Stimulated activated naive CD8-positive, alpha-beta T cell treated with anti-CD3 and anti-CD28 coated beads, Interleukin-15, Interleukin-2, amounts not matched to agents 100 ng/mL and 50 ng/mL, for 24 hours (primary cell): Measurements from ENCODE around the gene TRPT1.
A peak's percentile ranks its signal among the peaks of the same experiment; 100 is the strongest.
"Not testable (repeated sequence)": the region's sequence is repeated elsewhere in the genome, so short reads cannot be mapped to it uniquely, and the experiment has no call there.

Experiments used
- H3K27ac Mint-ChIP-seq: one replicate; pipeline ENCODE4 v1.8.0; 2021; ENCODE audit warnings: mild to moderate bottlenecking, mixed read lengths
- H3K27me3 Mint-ChIP-seq: one replicate; pipeline ENCODE4 v1.8.0; 2021; ENCODE audit warnings: mixed read lengths
- H3K36me3 Mint-ChIP-seq: one replicate; pipeline ENCODE4 v1.8.0; 2021; ENCODE audit warnings: low read depth, mixed read lengths
- H3K4me1 Mint-ChIP-seq: one replicate; pipeline ENCODE4 v1.8.0; 2021; ENCODE audit warnings: low read depth, mixed read lengths
- H3K4me3 Mint-ChIP-seq: one replicate; pipeline ENCODE4 v1.8.0; 2021; ENCODE audit warnings: mild to moderate bottlenecking, mixed read lengths
- H3K9me3 Mint-ChIP-seq: one replicate; pipeline ENCODE4 v1.8.0; 2021; ENCODE audit warnings: mixed read lengths

Gene TRPT1

GRCh38 chr11:64251016-64251752 is 25.2 kb upstream of the TRPT1 start, which contains the start of gene PLCB3:
Gene PLCB3 (plus strand): TSS chr11:64251530. CDS start chr11:64251650, 120 bp downstream.
- peak within 1 kb of the TSS; percentile 52 for H3K27ac Mint-ChIP-seq

GRCh38 chr11:64250415-64251015 is 24.5 kb upstream of the TRPT1 start:
- H3K36me3 Mint-ChIP-seq: no peaks in the 10 kb centered on the region
- peaks cover 17% of the 10 kb centered on the region for H3K4me1 Mint-ChIP-seq
- H3K9me3 Mint-ChIP-seq: no peaks in the 10 kb centered on the region
- no peaks in the 10 kb centered on the region for H3K27me3 Mint-ChIP-seq
- H3K4me3 Mint-ChIP-seq: peak overlapping the region; percentile 69
- H3K27ac Mint-ChIP-seq: no peak overlapping the region

More at GRCh38 chr11:64251016-64251752, 25.2 kb upstream of the TRPT1 start, which contains the start of gene PLCB3:
- Mint-ChIP-seq H3K4me1 (peaks cover 17% of the 10 kb centered on the region), H3K27me3 (no peaks in the 10 kb centered on the region), H3K4me3 (peak within 1 kb of the TSS; percentile 85), H3K9me3 (no peaks in the 10 kb centered on the region), H3K36me3 (no peaks in the 10 kb centered on the region)

- Mint-ChIP-seq H3K9me3 (no peaks in the 10 kb centered on the region), H3K4me3 (no peak overlapping the region), H3K36me3 (no peaks in the 10 kb centered on the region), H3K27ac (peak overlapping the region; percentile 14), H3K27me3 (no peaks in the 10 kb centered on the region), H3K4me1 (peaks cover 17% of the 10 kb centered on the region)
Observed at GRCh38 chr11:64249563-64250414, 23.8 kb upstream of the TRPT1 start.

- no peaks in the 10 kb centered on the region for H3K27me3 Mint-ChIP-seq
- H3K9me3 Mint-ChIP-seq: no peaks in the 10 kb centered on the region
- H3K36me3 Mint-ChIP-seq: peaks cover 2% of the 10 kb centered on the region
- H3K4me1 Mint-ChIP-seq: peaks cover 20% of the 10 kb centered on the region
- no peak overlapping the region for H3K4me3 Mint-ChIP-seq
- H3K27ac Mint-ChIP-seq: no peak overlapping the region
Observed at GRCh38 chr11:64249038-64249437, 23.1 kb upstream of the TRPT1 start.

- no peaks in the 10 kb centered on the region for H3K27me3 Mint-ChIP-seq
- H3K9me3 Mint-ChIP-seq: no peaks in the 10 kb centered on the region
- no peak overlapping the region for H3K27ac Mint-ChIP-seq
- H3K4me3 Mint-ChIP-seq: no peak overlapping the region
- H3K4me1 Mint-ChIP-seq: peaks cover 24% of the 10 kb centered on the region
- peaks cover 7% of the 10 kb centered on the region for H3K36me3 Mint-ChIP-seq
Observed at GRCh38 chr11:64248578-64248977, 22.6 kb upstream of the TRPT1 start.

GRCh38 chr11:64247729-64248531 is 21.9 kb upstream of the TRPT1 start:
- Mint-ChIP-seq H3K27ac (peak overlapping the region; percentile 26), H3K36me3 (peaks cover 13% of the 10 kb centered on the region), H3K9me3 (no peaks in the 10 kb centered on the region), H3K4me3 (peak overlapping the region; percentile 70), H3K27me3 (no peaks in the 10 kb centered on the region), H3K4me1 (peaks cover 31% of the 10 kb centered on the region)

GRCh38 chr11:64246871-64247728 is 21.1 kb upstream of the TRPT1 start, which contains the start of gene PPP1R14B:
Gene PPP1R14B (minus strand): TSS chr11:64246943. CDS start chr11:64246673, 270 bp downstream.
- H3K4me3 Mint-ChIP-seq: peak within 1 kb of the TSS; percentile 94
- H3K27me3 Mint-ChIP-seq: no peaks in the 10 kb centered on the region
- H3K4me1 Mint-ChIP-seq: peaks cover 32% of the 10 kb centered on the region
- no peaks in the 10 kb centered on the region for H3K9me3 Mint-ChIP-seq
- peaks cover 13% of the 10 kb centered on the region for H3K36me3 Mint-ChIP-seq
- H3K27ac Mint-ChIP-seq: peak within 1 kb of the TSS; percentile 95

- Mint-ChIP-seq H3K36me3 (peaks cover 13% of the 10 kb centered on the region), H3K27ac (peak overlapping the region; percentile 65), H3K4me1 (peaks cover 27% of the 10 kb centered on the region), H3K4me3 (peak overlapping the region; percentile 86)
- not testable (repeated sequence) for H3K27me3 Mint-ChIP-seq, H3K9me3 Mint-ChIP-seq
Observed at GRCh38 chr11:64246621-64246870, 20.6 kb upstream of the TRPT1 start.

- Mint-ChIP-seq H3K27ac (peak overlapping the region; percentile 95), H3K4me3 (peak overlapping the region; percentile 94), H3K4me1 (peaks cover 27% of the 10 kb centered on the region), H3K9me3 (no peaks in the 10 kb centered on the region), H3K36me3 (peaks cover 13% of the 10 kb centered on the region), H3K27me3 (no peaks in the 10 kb centered on the region)
Observed at GRCh38 chr11:64245797-64246620, 20.0 kb upstream of the TRPT1 start.

- H3K4me3 Mint-ChIP-seq: peak overlapping the region; percentile 94
- no peaks in the 10 kb centered on the region for H3K27me3 Mint-ChIP-seq
- H3K27ac Mint-ChIP-seq: peak overlapping the region; percentile 95
- peaks cover 30% of the 10 kb centered on the region for H3K4me1 Mint-ChIP-seq
- peaks cover 13% of the 10 kb centered on the region for H3K36me3 Mint-ChIP-seq
- no peaks in the 10 kb centered on the region for H3K9me3 Mint-ChIP-seq
Observed at GRCh38 chr11:64245401-64245796, 19.4 kb upstream of the TRPT1 start.

GRCh38 chr11:64244966-64245365 is 19.0 kb upstream of the TRPT1 start:
- Mint-ChIP-seq H3K9me3 (no peaks in the 10 kb centered on the region), H3K36me3 (peaks cover 13% of the 10 kb centered on the region), H3K4me1 (peaks cover 32% of the 10 kb centered on the region), H3K27me3 (no peaks in the 10 kb centered on the region), H3K4me3 (peak overlapping the region; percentile 94), H3K27ac (peak overlapping the region; percentile 95)

GRCh38 chr11:64244107-64244506 is 18.1 kb upstream of the TRPT1 start:
- Mint-ChIP-seq H3K36me3 (peaks cover 13% of the 10 kb centered on the region), H3K4me1 (peaks cover 36% of the 10 kb centered on the region), H3K4me3 (peak overlapping the region; percentile 58), H3K27me3 (no peaks in the 10 kb centered on the region), H3K9me3 (no peaks in the 10 kb centered on the region), H3K27ac (peak overlapping the region; percentile 16)

GRCh38 chr11:64243236-64243854 is 17.4 kb upstream of the TRPT1 start:
- Mint-ChIP-seq H3K4me1 (peaks cover 40% of the 10 kb centered on the region), H3K9me3 (no peaks in the 10 kb centered on the region), H3K36me3 (peaks cover 13% of the 10 kb centered on the region), H3K4me3 (peak overlapping the region; percentile 58), H3K27ac (peak overlapping the region; percentile 70), H3K27me3 (no peaks in the 10 kb centered on the region)
